H1 (cell line): Measurements from ENCODE around the gene FCER2.

ENCODE experiments used
- ATF2 ChIP-seq: IDR thresholded peaks from 2 replicates; pipeline ENCODE4 v1.6.1; 2012; ENCODE audit warnings: low read length, inconsistent platforms
- CTCF ChIP-seq, 3 experiments: IDR thresholded peaks; 1 replicate in 2 of 3; 2 replicates in 1 of 3; pipeline versions ENCODE4 v1.5.1 to v1.6.1; 2011; ENCODE audit warnings: low read length in 3 of 3, mild to moderate bottlenecking in 3 of 3, inconsistent platforms in 2 of 3, low read depth in 1 of 3, moderate library complexity in 1 of 3; ENCODE audit not compliant: insufficient read depth in 1 of 3; ENCODE audit errors: control extremely low read depth in 1 of 3
- GABPA ChIP-seq: IDR thresholded peaks from 2 replicates; pipeline ENCODE4 v1.6.1; 2011; ENCODE audit warnings: mild to moderate bottlenecking, low read length, moderate library complexity, borderline replicate concordance; ENCODE audit not compliant: insufficient read depth
- HDAC6 ChIP-seq: IDR thresholded peaks from one replicate; pipeline ENCODE4 v1.7.1; 2012; ENCODE audit warnings: low read depth, mild to moderate bottlenecking, inconsistent platforms, low read length, moderate library complexity
- MAFK ChIP-seq: IDR thresholded peaks from 2 replicates; pipeline ENCODE4 v1.6.1; 2012; ENCODE audit warnings: low read depth, mild to moderate bottlenecking, improper control_type of control experiment, low read length
- POLR2AphosphoS5 ChIP-seq: IDR thresholded peaks from 2 replicates; pipeline ENCODE4 v1.6.1; 2011; ENCODE audit warnings: low read depth, low read length
- RXRA ChIP-seq: IDR thresholded peaks from 2 replicates; pipeline ENCODE4 v1.6.1; 2011; ENCODE audit warnings: low read depth, mild to moderate bottlenecking, low read length, moderate library complexity; ENCODE audit not compliant: insufficient read depth
- TCF12 ChIP-seq: IDR thresholded peaks from 2 replicates; pipeline ENCODE4 v1.6.1; 2011; ENCODE audit warnings: low read depth, mild to moderate bottlenecking, low read length

DNA sequence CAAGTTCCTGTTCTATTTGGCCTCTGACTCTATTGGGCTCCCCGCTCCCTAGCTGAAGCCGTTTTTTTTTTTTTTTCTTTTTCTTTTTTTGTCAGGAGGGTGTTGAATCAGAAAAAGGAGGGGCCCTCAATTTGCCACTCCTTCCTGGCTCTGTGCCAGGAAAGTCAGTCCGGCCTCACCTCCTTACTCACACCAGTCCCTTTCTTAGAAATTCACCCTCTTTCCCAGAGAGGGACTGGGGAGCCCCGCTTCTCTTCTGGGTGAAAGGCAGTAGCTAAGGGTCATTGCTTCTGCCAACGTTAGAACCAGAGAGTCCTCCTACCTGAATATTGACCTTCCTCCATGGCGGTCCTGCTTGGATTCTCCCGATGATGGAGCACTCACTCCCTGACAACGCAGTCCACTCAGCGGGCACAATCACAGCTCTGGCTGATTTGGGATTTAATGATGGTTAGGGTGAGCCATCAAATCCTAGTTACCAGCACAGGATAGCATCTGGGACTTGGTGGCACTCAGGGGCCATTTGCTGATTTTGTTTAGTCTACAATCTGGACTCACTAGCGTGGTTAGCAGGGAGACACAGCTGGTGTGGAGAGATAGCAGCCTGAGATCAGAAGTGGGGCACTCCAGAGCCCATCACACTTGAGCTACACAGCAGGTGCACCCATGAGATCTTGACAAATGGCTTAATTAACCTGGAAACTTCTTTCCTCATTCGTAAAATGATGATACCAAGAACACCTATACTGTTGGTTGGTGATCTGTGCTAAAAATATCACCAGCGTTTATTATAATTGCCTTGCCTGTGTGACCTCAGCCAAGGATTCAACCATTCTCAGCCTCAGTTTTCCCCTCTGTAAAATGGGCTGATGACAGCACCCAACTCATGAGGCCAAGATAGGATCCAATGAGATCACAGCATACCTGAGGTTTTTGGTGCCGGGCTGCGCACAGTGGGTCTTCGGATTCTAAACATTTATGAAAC lies 2.2 kb downstream of the FCER2 start:
- no peak for TF ChIP-seq RXRA
- TF ChIP-seq POLR2AphosphoS5: no peak
- TF ChIP-seq ATF2: no peak
- TF ChIP-seq CTCF (IDR thresholded peaks at IDR 0.05; ENCODE audit: control extremely low read depth in 1 of 3, insufficient read depth in 1 of 3, low read depth in 1 of 3, low read length in 3 of 3): no peak
- no peak for TF ChIP-seq MAFK
- no peak for TF ChIP-seq HDAC6
- TF ChIP-seq GABPA: no peak
- no peak for TF ChIP-seq TCF12
